Iris pigment epithelial cell (primary cell): ENCODE measurements around the gene AK8.
A peak's percentile ranks its signal among the peaks of the same experiment; 100 is the strongest.
"Not testable (repeated sequence)": the region's sequence is repeated elsewhere in the genome, so short reads cannot be mapped to it uniquely, and the experiment has no call there.

Experiments
- DNase-seq: peaks from one replicate; pipeline ENCODE4 v3.0.0-alpha.2; 2011; ENCODE audit warnings: low read depth

AK8 gene

GRCh38 chr9:132711846-132712245 lies 166.2 kb downstream of the AK8 start:
- DNase-seq = no peak

DNA sequence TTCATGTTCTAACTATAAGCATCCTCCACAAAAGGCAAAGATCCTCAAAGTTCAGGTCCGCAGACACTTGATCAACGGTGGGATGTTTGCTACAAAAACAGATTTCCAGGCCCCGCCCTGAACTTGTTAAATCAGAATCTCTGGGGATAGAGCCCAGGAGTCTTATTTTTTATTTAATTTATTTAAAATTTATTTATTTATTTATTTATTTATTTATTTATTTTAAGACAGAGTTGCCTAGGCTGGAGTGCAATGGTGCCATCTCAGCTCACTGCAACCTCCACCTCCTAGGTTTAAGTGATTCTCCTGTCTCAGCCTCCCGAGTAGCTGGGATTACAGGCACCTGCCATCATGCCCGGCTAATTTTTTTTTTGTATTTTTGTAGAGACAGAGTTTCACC lies 166.9 kb downstream of the AK8 start:
- not testable (repeated sequence) for DNase-seq

- DNase-seq = no peak
Observed at GRCh38 chr9:132710333-132710732, 167.8 kb downstream of the AK8 start.

- no peak for DNase-seq
Observed at GRCh38 chr9:132708769-132709430, 169.2 kb downstream of the AK8 start.

GRCh38 chr9:132708239-132708638 lies 169.8 kb downstream of the AK8 start:
- no peak for DNase-seq

GRCh38 chr9:132703336-132703735 lies 174.7 kb downstream of the AK8 start:
- peak; percentile 79 for DNase-seq

- DNase-seq = no peak
Observed at GRCh38 chr9:132702254-132702653, 175.8 kb downstream of the AK8 start.

DNA sequence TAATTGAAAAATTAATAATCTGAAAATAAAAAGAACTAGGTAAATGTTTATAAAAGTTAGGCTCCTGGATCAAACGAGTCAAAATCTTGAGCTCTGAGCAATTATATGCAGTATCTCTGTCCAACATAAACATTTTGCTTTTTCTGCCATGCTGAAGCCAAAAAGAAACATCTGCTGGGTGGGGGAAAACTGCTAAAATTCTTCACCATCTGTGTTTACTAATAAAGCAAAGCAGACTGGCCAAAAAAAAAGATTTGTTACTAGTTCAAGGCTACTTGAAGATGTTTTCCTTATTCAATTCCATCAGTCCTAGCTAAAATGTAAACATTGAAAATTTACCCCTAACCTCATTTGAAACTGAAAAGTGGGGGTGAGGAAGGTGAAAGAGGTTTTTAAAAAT lies 178.1 kb downstream of the AK8 start:
- peak; percentile 33 for DNase-seq

DNA sequence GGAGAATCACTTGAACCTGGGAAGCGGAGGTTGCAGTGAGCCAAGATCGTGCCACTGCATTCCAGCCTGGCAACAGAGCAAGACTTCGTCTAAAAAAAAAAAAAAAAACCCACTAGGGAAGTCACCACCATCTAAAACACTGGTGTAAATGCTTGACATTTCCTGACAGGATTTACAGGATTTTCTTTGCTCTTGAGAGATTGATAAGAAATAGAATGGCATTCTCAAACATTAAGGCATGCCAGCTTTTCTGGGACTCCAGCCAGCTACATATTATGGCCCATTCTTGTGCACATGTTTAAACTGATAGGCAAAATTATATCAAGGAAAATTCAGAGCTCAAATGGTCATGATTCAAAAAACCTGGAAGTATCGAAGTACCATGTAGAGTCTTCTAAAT lies 179.1 kb downstream of the AK8 start:
- peak; percentile 25 for DNase-seq

DNA sequence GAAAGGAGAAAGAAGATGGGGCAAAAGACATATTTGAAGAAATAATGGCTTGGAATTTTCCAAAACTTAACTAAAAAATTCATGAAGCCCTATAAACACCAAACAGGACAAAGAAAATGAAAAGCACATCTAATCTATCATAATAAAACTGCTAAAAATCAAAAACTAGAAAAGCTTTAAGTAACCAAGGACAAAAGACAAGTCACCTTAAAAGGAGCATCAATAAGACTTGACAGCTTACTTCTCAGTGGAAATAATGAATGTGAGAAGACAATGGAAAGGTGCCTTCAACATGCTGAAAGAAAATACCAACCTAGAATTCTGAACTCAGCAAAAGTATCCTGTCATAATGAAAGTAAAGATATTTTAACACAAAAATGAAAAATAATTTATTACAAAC lies 180.9 kb downstream of the AK8 start:
- DNase-seq = no peak

DNA sequence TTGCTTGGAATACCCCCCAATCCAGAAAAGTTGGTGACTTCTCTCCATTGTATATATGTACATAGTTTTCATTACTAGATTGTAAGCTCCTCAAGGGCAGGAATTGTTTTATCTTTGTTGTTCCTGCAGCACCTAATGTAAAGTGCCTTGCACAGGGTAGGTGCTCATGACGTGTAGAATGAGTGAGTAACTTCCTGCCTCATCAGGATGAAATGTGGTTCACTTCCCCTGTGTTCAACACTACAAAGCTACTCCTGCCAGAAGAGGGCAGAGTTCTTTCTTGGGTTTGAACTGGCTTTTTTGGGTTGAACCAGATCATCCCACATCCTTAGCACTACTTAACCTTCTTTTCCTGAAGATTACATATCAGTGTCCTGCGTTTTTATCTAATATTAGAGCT lies 183.9 kb downstream of the AK8 start:
- peak; percentile 51 for DNase-seq

GRCh38 chr9:132690696-132691095 lies 187.4 kb downstream of the AK8 start:
- no peak for DNase-seq

DNA sequence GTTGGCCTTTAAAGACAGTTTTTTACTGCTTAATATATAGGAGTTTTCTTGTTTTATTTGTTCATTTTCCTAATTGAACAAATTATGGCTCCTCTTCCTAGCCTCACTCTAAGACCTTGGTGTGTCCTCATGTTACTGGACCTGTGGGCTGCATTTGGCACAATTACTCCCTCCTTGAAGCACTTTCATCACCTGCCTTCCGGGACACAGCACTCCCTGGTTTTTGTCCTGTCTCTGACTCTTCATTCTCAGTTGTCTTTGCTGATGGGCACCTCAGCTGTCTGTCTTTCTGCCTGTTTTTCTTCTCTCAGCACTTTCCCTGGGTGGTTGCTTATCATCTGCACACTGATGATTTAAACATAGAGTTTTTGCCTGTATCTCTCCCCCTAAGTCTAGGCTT lies 194.2 kb downstream of the AK8 start:
- DNase-seq = no peak

- DNase-seq = peak; percentile 65
Observed at GRCh38 chr9:132681561-132681960, 196.5 kb downstream of the AK8 start.

DNA sequence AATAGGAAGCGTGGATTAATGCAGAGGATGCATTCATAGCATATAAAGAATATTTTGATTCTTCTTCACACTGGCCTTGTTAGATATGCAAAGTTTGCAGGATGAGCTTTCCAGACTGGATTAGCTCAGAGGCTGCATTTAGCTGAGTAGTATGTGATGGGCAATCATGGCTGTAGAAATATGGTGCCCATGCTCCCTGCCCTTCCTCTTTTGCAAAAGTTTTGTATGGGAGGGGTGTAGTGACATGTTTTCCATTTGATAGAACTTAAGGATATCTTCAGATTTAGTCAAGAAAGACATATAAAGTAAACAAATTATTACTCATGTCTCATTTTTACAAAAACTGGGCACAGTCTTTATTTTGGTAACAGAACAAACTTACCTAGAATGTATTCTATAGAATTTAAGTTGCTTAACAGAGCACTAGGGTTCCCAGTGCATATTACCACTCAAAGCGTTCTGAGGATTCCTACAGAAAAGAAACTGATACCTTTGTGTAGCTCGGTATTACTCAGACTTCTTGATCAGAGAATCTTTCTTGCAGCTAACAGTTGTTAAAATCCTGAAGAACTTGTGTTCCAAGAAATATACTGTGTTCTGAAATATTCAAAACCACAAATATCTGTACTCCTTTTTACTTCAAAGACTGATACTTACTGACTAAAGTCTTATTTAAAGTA lies 198.0 kb downstream of the AK8 start:
- DNase-seq = no peak

DNA sequence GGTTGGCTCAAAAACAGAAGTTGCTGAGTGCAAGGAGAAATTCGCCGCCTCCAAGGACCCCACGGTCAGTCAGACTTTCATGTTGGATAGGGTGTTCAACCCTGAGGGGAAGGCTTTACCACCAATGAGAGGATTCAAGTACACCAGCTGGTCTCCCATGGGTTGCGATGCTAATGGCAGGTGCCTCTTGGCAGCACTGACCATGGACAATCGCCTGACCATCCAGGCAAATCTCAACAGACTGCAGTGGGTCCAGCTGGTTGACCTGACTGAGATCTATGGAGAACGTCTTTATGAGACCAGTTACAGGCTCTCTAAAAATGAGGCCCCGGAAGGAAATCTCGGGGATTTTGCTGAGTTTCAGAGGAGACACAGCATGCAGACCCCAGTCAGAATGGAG lies 200.1 kb downstream of the AK8 start:
- DNase-seq = no peak
